ENCODE measurements around the gene MBLAC1. TPM values are rescaled to one million over a fixed set of nuclear protein-coding genes. Genes with fewer than 3 reads are reported as not detected.
A peak's percentile ranks its signal among the peaks of the same experiment; 100 is the strongest.
"Not testable (repeated sequence)": the region's sequence is repeated elsewhere in the genome, so short reads cannot be mapped to it uniquely, and the experiment has no call there.

MBLAC1 gene
- total and polyA plus RNA-seq, 12 donors, result 1.2 to 3.5 (median 2.1) TPM

DNA sequence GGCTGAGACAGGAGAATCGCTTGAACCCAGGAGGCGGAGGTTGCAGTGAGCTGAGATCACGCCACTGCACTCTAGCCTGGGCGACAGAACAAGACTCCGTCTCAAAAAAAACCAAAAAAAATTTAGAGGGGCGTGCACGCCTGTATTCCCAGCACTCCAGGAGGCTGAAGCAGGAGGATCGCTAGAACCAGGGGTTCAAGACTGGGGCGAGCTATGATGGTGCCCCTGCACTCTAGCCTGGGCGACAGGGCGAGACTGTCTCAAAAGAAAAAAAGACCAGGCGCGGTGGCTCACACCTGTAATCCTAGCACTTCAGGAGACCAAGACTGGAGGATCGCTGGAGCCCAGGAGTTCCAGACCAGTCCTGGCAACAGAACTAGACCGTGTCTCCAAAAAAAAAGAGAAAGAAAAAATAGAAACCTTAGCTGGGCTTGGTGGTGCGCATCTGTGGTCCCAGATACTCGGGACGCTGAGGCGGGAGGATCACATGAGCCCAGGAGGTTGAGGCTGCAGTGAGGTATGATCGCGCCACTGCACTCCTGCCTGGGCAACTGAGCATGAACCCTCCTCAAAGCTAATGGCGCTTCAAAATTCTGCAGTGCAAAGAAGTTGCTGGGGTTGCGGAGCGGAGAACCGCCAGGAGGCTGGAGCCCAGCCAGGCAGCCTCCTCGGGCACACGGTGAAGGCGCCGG lies 382 bp upstream of the MBLAC1 start:
- peak in 7 of 8 donors; percentile 17 to 54 (median 47) for ATAC-seq
- no peak for DNase-seq
- Histone ChIP-seq H3K27me3 (no peaks in the 10 kb centered on the region), H3K36me3 (peaks cover 0 to 15% (median 0%) of the 10 kb centered on the region in 9 donors), H3K27ac (peak overlapping the region; percentile 82 to 98 (median 96)), H3K9me3 (no peaks in the 10 kb centered on the region), H3K4me1 (peaks cover 11 to 42% (median 22%) of the 10 kb centered on the region in 9 donors), H3K4me3 (peak overlapping the region; percentile 81 to 98 (median 94))
- whole genome bisulfite sequencing, 2 donors, result 15 to 16% methylated on average over 29 of the region's 29 CpGs
- TF ChIP-seq, protein P1, sequence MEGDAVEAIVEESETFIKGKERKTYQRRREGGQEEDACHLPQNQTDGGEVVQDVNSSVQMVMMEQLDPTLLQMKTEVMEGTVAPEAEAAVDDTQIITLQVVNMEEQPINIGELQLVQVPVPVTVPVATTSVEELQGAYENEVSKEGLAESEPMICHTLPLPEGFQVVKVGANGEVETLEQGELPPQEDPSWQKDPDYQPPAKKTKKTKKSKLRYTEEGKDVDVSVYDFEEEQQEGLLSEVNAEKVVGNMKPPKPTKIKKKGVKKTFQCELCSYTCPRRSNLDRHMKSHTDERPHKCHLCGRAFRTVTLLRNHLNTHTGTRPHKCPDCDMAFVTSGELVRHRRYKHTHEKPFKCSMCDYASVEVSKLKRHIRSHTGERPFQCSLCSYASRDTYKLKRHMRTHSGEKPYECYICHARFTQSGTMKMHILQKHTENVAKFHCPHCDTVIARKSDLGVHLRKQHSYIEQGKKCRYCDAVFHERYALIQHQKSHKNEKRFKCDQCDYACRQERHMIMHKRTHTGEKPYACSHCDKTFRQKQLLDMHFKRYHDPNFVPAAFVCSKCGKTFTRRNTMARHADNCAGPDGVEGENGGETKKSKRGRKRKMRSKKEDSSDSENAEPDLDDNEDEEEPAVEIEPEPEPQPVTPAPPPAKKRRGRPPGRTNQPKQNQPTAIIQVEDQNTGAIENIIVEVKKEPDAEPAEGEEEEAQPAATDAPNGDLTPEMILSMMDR (IDR thresholded peaks at IDR 0.05), result no peak
- intact Hi-C loops (cut with DNase I), result loop anchor here in 6 of 10 donors (2.0 to 10.0 kb wide), 5 partner anchors 39 to 212 kb away; partner anchors contain the start of genes COPS6 (in 1 of the 6), TRIM4 (in 1 of the 6) and ZNF3 (in 1 of the 6)

DNA sequence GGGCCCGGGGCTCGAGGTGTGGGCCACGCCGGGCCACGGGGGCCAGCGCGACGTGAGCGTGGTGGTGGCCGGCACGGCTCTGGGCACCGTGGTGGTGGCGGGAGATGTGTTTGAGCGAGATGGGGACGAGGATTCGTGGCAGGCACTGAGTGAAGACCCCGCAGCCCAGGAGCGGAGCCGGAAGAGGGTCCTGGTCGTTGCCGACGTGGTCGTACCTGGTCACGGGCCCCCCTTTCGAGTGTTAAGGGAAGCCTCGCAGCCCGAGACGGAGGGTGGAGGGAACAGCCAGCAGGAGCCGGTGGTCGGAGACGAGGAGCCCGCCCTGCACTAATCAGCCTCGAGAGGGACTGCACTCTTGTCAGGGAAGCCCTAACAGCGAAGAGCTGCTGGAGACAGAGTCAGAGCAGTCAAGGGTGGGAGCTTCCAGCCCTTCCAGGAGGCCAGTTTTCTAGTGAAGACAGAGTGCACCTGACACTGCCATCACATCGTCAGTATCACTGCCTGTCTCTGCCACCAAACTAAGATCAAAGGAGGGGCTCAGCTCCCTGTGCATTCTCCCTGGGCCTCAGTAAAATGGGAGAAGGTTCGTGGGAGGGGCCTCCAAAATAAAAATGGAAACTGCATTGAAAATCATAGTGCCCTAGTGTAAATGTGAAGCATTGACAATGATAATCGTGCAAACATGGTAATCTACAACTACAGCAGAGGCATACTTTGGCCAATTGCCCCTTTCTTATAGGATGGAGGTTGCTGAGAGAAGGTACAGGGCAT lies 1.3 kb downstream of the MBLAC1 start:
- H3K27ac ChIP-seq, result peak overlapping the region in 9 of 10 donors; percentile 86 to 98 (median 96)
- intact Hi-C loops (cut with DNase I), result loop anchor here in 6 of 10 donors (2.0 to 10.0 kb wide), 5 partner anchors 41 to 213 kb away; partner anchors contain the start of genes COPS6 (in 1 of the 6), TRIM4 (in 1 of the 6) and ZNF3 (in 1 of the 6)

DNA sequence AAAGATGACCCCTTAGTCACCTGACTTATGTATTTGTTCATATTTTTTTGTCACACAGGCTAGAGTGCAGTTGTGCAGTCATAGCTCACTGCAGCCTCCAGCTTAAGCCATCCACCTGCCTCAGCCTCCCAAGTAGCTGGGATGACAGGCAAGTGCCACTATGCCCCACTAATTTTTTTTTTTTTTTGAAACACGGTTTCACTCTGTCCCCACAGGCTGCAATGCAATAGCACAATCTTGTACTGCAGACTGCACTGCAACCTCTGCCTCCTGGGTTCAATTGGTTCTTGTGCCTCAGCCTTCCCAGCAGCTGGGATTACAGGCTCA lies 1.8 kb downstream of the MBLAC1 start:
- WGBS, 2 donors, result 59 to 85% methylated on average over 1 of the region's 1 CpG
- H3K36me3 ChIP-seq, result peaks cover 0 to 5% (median 0%) of the 10 kb centered on the region in 9 donors
- H3K27ac ChIP-seq, result no peak overlapping the region
- intact Hi-C loops (cut with DNase I), result loop anchor here in 5 of 10 donors (5.0 to 10.0 kb wide), 4 partner anchors 41 to 214 kb away; partner anchors contain the start of genes COPS6 (in 1 of the 5) and TRIM4 (in 1 of the 5)
- H3K9me3 ChIP-seq, result no peaks in the 10 kb centered on the region
- H3K4me3 ChIP-seq, result no peak overlapping the region
- no peak for DNase-seq
- H3K27me3 ChIP-seq, result no peaks in the 10 kb centered on the region
- no peak for ATAC-seq
- H3K4me1 ChIP-seq, result peaks cover 11 to 43% (median 22%) of the 10 kb centered on the region in 9 donors
- TF ChIP-seq, protein P1 (IDR thresholded peaks at IDR 0.05), result no peak

More for the DNA sequence above, 1.3 kb downstream of the MBLAC1 start:
- 4 to 6% methylated on average over 37 of the region's 37 CpGs for WGBS, 2 donors
- DNase-seq (no peak), ATAC-seq (peak in 2 of 8 donors; percentile 2 to 3)
- peak overlapping the region; percentile 81 to 98 (median 94) for H3K4me3 ChIP-seq
- H3K9me3 ChIP-seq, result no peaks in the 10 kb centered on the region
- peaks cover 0 to 7% (median 0%) of the 10 kb centered on the region in 9 donors for H3K36me3 ChIP-seq
- H3K27me3 ChIP-seq, result no peaks in the 10 kb centered on the region
- TF ChIP-seq, protein P1 (IDR thresholded peaks at IDR 0.05), result no peak
- peaks cover 11 to 43% (median 22%) of the 10 kb centered on the region in 9 donors for H3K4me1 ChIP-seq

DNA sequence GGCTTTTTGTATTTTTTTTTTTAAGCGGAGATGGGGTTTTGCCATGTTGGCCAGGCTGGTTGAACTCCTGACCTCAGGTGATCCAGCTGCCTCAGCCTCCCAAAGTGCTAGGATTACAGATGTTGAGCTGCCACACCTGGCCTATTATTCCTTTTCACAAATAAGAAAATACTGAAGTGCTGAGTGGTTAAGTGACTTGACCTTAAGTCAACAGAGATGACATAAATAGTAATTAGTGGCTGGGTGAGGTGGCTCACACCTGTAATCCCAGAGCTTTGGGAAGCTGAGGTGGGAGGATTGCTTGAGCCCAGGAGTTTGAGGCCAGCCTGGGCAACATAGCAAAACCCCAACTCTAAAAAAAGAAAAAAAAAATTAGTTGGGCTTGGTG lies 3.4 kb downstream of the MBLAC1 start:
- H3K4me3 ChIP-seq, H3K36me3 ChIP-seq, H3K27ac ChIP-seq, DNase-seq, ATAC-seq, H3K9me3 ChIP-seq, H3K27me3 ChIP-seq: not testable (repeated sequence)
- H3K4me1 ChIP-seq, result peaks cover 11 to 35% (median 22%) of the 10 kb centered on the region in 9 donors
- 100% methylated on average over 1 of the region's 1 CpG for WGBS, 2 donors
- intact Hi-C loops (cut with DNase I), result loop anchor here in 8 of 10 donors (2.0 to 10.0 kb wide), 9 partner anchors 47 to 275 kb away; partner anchors contain the start of genes PVRIG (in 5 of the 8) and TRIM4 (in 1 of the 8)

Data from heart right ventricle (tissue), 16 donors.